ENCODE data around the gene PTGIS.

PTGIS gene

DNA sequence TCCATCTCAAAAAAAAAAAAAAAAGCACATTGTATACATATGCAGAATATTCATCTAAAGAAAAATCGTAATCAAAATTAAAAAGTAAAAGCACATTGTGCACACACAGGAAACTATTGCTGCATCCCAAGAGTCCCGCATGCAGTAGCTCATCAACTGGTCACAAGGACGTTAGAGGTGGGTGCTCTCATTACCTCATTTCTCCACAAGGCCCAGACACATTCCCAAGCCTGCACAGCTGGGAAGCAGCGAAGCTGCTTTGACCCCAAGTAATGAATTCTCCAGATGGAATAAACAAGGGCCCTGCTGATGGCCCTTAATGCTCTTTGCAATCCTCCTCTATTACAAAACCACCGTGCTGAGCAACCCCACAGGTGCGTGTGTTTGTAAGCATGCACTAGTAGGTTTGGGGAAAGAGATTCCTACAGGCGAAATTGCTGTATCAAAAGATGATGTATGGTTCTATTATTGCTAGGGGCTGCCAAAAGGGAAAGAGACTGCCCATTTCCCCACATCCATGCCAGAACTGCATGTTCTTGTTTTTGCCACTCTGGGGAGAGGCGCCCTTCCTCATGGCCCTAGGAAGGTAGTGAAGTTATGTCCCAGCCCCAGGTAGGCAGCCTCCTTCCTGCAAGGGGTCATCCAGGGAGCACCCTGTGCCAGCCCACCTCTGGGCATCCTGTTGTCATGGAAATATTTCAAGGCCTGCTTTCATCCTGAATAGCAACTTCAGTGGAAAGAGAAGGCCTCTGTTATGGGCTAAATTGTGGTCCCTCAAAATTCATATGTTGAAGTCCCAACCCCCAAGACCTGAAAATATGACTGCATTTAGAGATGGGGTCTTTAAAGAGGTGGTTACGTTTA is 34.6 kb upstream of the PTGIS start:
- Mint-ChIP-seq H3K27me3 (no peaks in the 10 kb centered on the region), H3K4me1 (ENCODE audit: low read depth) (peaks cover 32% of the 10 kb centered on the region), H3K4me3 (no peak overlapping the region), H3K27ac (no peak overlapping the region), H3K36me3 (ENCODE audit: low read depth) (peaks cover 12% of the 10 kb centered on the region), H3K9me3 (no peaks in the 10 kb centered on the region)

DNA sequence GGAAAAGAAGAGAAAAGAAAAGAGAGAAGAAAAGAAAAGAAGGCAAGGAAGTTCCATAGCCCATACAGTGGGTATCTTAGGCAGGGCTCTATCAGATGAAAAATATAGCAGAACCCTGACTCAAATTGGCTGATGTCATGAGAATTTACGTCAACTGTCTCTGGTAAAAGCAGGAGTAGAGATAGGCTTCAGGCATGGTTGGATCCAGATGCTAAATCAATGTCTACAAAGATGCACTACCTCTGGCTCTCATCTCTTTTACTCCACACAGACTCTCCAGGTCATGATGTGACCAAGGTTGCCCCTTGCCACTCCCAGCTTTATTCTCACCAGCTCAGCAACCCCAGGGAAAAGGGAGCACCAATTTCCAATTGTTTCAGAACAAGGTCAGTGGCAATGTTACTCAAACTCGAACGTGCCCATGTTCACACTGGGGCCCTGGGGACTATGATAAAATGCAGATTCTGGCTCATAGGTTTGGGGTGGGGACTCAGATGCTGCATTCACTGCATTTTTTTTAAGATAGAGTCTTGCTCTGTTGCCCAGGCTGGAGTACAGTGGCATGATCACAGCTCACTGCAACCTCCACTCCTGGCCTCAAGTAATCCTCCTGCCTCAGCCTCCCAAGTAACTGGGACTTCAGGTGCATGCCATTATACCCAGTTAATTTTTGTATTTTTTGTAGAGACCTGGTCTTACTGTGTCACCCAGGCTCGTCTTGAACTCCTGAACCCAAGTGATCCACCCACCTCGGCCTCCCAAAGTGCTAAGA is 33.4 kb upstream of the PTGIS start:
- peaks cover 19% of the 10 kb centered on the region for H3K36me3 Mint-ChIP-seq (ENCODE audit: low read depth)
- no peak overlapping the region for H3K4me3 Mint-ChIP-seq
- H3K9me3 Mint-ChIP-seq, result no peaks in the 10 kb centered on the region
- H3K27ac Mint-ChIP-seq, result no peak overlapping the region
- peaks cover 32% of the 10 kb centered on the region for H3K4me1 Mint-ChIP-seq (ENCODE audit: low read depth)
- H3K27me3 Mint-ChIP-seq, result no peaks in the 10 kb centered on the region

DNA sequence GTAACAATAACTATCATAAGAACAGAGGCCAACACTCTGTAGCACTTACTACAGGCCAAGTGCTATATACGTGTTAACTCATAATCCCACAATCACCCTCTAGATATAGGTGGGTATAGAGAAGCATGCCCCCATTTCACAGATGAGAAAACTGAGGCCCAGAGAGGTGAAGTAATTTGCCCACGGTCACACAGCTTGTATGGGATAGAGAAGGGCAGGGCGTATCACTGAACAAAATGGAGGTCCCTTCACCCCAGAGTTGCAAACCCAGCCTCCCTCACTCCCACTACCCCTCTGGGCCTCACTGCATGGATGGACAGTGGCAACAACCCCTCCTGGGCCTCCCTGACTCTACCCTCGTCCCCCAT is 31.8 kb upstream of the PTGIS start:
- Mint-ChIP-seq H3K4me3 (no peak overlapping the region), H3K36me3 (ENCODE audit: low read depth) (peaks cover 30% of the 10 kb centered on the region), H3K27ac (peak overlapping the region; percentile 13), H3K27me3 (no peaks in the 10 kb centered on the region), H3K4me1 (ENCODE audit: low read depth) (peaks cover 44% of the 10 kb centered on the region), H3K9me3 (no peaks in the 10 kb centered on the region)

DNA sequence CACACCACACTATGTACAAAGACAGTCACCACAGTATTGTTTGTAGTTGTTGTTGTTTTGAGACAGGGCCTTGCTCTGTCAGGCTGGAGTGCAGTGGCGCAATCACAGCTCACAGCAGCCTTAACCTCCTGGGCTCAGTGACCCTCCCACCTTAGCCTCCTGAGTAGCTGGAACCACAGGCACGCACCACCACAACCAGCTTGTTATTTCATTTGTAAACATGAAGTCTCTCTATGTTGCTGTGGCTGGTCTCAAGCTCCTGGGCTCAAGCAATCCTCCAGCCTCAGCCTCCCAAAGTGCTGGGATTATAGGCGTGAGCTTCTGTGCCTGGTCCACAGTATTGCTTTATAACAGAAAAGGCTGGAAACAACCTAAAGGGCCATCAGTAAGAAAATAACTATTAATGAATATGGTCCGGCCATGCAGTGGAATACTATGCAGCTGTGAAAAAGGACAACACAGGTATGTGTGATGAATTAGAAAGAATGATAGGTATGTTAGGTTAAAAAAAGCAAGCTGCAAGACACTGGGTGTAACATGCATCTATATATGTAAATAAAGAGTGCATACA is 30.0 kb upstream of the PTGIS start:
- H3K36me3 Mint-ChIP-seq (ENCODE audit: low read depth), result peaks cover 30% of the 10 kb centered on the region
- no peaks in the 10 kb centered on the region for H3K9me3 Mint-ChIP-seq
- H3K4me1 Mint-ChIP-seq (ENCODE audit: low read depth), result peaks cover 58% of the 10 kb centered on the region
- H3K4me3 Mint-ChIP-seq, result no peak overlapping the region
- no peaks in the 10 kb centered on the region for H3K27me3 Mint-ChIP-seq
- H3K27ac Mint-ChIP-seq, result peak overlapping the region; percentile 99

DNA sequence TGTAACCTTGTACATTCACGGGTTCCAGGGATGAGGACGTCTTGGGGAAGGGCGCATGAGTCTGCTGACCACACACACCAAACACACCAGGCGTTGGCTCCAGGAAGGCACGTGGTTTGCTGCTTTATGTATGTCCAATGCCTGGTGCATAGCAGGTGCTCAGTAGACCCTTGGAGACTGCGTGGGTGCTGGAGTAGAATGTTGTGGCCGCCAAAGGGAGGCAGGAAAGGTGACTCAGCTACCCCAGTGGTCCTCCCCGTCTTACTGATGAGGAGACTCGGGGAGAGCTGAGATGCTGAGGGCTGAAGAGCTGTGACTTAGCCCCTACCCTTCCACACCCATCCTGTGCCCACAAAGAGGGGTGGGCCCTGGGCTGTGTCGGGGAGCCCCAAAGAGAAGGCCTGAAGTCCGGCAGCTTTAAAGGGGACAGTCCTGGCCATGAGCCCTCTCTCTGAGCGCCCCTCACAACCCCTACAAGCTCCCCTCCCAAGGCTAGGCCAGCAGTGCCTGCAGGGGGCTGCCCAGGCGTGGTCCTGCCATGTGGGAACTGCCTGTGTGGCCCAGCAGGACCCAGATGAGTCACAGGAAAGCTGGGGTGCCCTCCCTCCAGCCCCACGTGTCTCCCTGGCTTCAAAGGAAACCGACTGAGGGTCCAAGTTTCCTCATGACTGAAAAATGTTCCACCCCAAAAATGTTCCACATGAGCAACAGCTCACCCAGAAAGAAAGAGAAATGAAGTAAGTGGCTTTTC is 28.0 kb upstream of the PTGIS start:
- no peaks in the 10 kb centered on the region for H3K27me3 Mint-ChIP-seq
- H3K4me3 Mint-ChIP-seq, result peak overlapping the region; percentile 81
- H3K27ac Mint-ChIP-seq, result peak overlapping the region; percentile 99
- H3K4me1 Mint-ChIP-seq (ENCODE audit: low read depth), result peaks cover 71% of the 10 kb centered on the region
- H3K9me3 Mint-ChIP-seq, result peaks cover 5% of the 10 kb centered on the region
- peaks cover 34% of the 10 kb centered on the region for H3K36me3 Mint-ChIP-seq (ENCODE audit: low read depth)

DNA sequence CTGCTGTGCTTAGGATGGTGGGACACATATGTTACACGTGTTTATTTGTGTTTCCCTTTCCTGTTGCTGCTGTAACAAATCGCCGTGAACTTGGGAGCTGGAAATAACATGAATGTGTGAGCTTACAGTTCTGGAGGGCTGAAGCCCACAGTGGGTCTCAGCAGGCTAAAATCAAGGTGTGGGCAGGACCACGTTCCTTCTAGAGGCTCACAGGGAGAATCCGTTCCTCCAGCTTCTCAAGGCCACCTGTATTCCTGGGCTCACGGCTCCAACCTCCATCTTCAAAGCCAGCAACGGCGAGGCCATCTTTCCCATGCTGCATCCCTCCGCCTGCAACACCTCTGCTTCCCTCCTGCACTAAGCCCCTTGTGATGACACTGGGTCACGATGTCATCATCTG is 27.4 kb upstream of the PTGIS start:
- Mint-ChIP-seq H3K4me3 (peak overlapping the region; percentile 81), H3K27me3 (no peaks in the 10 kb centered on the region), H3K4me1 (ENCODE audit: low read depth) (peaks cover 77% of the 10 kb centered on the region), H3K36me3 (ENCODE audit: low read depth) (peaks cover 36% of the 10 kb centered on the region), H3K9me3 (peaks cover 7% of the 10 kb centered on the region), H3K27ac (peak overlapping the region; percentile 99)

DNA sequence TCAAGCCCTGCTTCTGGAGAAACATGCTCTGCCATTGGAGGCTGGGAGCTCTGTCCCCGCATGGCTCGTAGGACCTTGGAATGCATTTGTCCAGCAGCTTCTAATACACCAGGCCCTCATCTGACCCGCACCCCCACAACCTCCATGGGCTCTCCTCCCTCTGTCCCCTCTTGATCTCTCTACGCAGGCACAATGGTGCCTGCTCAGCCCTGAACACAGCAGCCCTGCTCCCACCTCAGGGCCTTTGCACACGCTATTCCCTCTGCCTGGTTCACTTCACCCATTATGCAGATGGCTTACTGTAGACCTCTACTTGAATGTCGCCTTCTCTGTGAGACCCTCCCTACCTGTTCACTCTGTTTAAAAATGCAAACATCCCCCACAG is 27.0 kb upstream of the PTGIS start:
- H3K27ac Mint-ChIP-seq, result peak overlapping the region; percentile 99
- H3K27me3 Mint-ChIP-seq, result no peaks in the 10 kb centered on the region
- peaks cover 81% of the 10 kb centered on the region for H3K4me1 Mint-ChIP-seq (ENCODE audit: low read depth)
- H3K9me3 Mint-ChIP-seq, result peaks cover 11% of the 10 kb centered on the region
- peaks cover 40% of the 10 kb centered on the region for H3K36me3 Mint-ChIP-seq (ENCODE audit: low read depth)
- peak overlapping the region; percentile 81 for H3K4me3 Mint-ChIP-seq

DNA sequence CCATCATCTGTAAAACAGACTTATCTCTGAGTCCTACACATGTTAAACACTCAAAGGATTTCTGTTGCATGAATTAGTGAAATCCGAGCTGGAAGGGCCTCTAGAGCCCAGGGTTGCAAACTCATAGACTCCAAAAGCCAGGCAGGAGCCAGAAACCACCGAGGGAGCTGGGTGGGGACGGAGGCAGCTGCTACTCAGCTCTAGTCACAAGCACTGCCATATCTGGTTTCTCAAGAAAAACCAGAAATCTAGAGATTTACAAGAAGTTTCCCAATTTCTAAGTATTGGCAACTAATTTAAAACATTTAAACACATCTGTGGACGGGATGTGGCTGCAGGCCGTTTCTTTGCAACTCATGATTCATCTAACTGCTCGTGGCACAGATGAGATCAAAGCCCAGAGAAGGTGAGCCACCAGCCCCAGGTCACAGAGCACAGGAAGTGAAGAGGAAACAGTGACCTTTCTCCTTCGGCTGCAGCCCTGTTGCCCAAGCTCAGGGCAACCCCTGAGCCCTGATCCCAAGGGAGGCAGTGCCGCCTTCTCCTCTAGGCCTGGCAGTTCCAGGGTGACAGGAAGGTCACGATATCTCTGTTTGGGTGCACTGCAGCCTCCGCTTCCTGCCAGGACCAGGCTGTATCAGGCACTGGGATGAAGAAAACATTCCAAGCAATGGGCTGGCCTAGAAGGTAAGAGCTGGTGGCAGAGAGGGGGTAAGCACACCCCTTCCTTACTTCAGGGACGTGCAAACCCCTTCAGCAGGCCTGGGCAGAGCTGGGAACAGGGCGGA is 26.4 kb upstream of the PTGIS start:
- Mint-ChIP-seq H3K27me3 (no peaks in the 10 kb centered on the region), H3K9me3 (peaks cover 14% of the 10 kb centered on the region), H3K4me3 (peak overlapping the region; percentile 81), H3K27ac (peak overlapping the region; percentile 99), H3K4me1 (ENCODE audit: low read depth) (peaks cover 87% of the 10 kb centered on the region), H3K36me3 (ENCODE audit: low read depth) (peaks cover 43% of the 10 kb centered on the region)

DNA sequence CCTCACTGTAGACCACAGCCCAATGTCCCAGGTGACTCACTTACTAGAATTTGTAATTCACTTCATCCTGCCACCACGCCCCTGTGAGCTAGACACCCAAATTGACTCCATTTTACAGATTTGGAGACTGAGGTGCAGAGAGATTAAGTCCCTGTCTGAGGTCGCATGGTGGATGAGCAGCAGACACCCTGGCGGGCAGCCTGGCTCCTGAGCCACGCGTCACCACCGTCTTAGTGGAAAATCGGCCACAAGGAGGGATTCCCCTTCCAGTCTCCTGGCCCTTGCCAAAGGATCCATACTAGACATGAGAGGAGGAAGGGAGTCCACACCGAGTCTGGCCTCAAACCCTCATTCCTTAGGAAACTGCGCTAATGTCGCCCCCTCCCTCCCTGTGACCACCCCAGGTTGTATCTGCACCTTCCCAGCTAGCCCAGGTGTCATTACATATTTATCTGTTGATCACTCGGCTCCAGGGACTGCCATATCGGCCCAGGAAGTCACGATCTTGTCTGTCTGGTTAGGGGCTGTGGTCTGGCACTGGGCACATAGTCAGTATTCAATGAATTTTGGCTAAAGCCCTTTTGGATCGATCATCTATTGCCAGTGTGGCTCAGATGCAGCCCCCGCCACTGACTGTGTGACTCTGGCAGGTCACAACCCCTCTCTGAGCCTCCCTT is 25.7 kb upstream of the PTGIS start:
- H3K36me3 Mint-ChIP-seq (ENCODE audit: low read depth), result peaks cover 43% of the 10 kb centered on the region
- H3K27ac Mint-ChIP-seq, result peak overlapping the region; percentile 99
- peak overlapping the region; percentile 81 for H3K4me3 Mint-ChIP-seq

DNA sequence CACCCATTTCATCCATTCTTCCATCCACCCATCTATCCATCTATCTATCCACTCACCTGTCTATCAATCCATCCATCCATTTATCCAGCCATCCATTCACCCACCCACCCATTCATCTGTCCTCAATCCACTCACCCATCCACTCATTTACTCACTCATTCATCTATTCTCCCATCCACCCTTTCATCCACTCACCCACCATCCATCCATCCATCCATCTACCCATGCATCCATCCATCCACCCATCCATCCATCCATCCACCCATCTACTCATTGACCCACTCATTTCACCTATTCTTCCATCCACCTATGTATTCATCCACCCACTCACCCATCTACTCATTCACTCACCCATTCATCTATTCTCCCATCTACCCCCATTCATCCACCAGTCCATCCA is 24.2 kb upstream of the PTGIS start:
- Mint-ChIP-seq H3K9me3 (peaks cover 14% of the 10 kb centered on the region), H3K4me3 (peak overlapping the region; percentile 81), H3K36me3 (ENCODE audit: low read depth) (peaks cover 33% of the 10 kb centered on the region), H3K27me3 (no peaks in the 10 kb centered on the region), H3K4me1 (ENCODE audit: low read depth) (peaks cover 94% of the 10 kb centered on the region), H3K27ac (peak overlapping the region; percentile 99)

More for the DNA sequence above, 25.7 kb upstream of the PTGIS start:
- Mint-ChIP-seq H3K9me3 (peaks cover 14% of the 10 kb centered on the region), H3K4me1 (ENCODE audit: low read depth) (peaks cover 94% of the 10 kb centered on the region), H3K27me3 (no peaks in the 10 kb centered on the region)

DNA sequence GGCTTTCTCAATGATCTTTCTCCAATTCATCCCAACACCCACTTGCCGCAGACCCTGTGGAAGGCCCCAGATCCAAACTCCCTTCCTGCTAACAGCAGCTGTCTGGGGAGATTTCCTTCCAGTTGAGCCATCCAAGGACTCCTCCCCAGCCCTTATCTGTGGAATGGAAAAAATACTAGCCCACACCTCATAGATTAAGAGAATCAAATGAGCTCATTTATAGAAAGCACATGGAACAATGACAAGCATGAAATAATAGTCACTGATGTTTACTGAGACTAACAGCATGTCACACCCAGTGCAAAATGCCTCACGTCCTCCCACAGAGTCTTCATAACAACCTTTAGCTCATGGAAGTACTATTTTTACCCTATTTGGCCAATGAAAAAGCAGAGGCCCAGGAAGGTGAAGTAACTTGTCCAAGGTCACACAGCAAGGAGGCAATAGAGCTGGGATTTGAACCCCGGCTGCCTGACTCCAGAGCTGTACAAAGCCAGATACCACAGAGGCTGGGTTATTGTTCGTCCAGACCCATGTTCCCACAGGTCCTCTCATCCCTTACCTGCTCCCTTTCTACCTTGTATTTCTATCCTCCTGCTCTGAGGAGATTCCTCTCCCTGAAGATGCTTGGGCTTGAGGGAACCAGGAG is 23.4 kb upstream of the PTGIS start:
- peak overlapping the region; percentile 81 for H3K4me3 Mint-ChIP-seq
- H3K36me3 Mint-ChIP-seq (ENCODE audit: low read depth), result peaks cover 30% of the 10 kb centered on the region
- peak overlapping the region; percentile 99 for H3K27ac Mint-ChIP-seq
- peaks cover 89% of the 10 kb centered on the region for H3K4me1 Mint-ChIP-seq (ENCODE audit: low read depth)
- H3K9me3 Mint-ChIP-seq, result peaks cover 14% of the 10 kb centered on the region
- no peaks in the 10 kb centered on the region for H3K27me3 Mint-ChIP-seq

DNA sequence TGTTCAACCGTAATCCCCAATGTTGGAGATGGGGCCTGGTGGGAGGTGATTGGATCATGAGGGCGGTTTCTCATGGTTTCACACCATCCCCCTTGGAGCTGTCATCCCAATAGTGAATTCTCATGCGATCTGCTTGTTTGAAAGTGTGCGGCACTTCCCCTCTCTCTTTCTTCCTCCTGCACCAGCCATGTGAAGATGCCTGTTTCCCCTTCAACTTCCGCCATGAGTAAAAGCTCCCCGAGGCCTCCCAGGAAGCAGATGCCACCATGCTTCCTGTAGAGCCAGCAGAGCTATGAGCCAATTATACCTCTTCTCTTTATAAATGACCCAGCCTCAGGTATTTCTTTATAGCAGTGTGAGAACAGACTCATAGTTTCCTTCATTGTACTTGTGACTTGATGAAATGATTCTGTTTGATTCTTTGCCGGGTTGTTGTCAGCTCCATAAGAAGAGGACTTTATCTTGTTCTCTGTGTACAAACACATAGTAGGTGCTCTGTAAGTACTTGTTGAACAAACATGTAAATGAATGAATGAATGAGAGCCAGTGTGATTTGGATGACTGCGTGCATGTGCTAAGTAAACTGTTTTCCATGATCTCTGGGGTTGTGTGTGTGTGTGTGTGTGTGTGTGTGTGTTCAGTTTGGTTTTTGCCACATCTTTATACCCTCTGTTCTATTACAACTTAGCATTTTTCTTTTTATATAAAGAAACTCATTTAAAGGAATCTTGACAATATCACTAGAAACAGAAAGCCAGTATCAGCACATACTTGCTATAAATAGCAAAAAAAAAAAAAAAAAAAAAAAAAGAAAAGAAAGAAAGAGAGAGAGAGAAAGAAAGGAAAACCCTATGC is 22.5 kb upstream of the PTGIS start:
- H3K4me3 Mint-ChIP-seq, result peak overlapping the region; percentile 81
- peaks cover 25% of the 10 kb centered on the region for H3K36me3 Mint-ChIP-seq (ENCODE audit: low read depth)
- H3K27me3 Mint-ChIP-seq, result no peaks in the 10 kb centered on the region
- H3K27ac Mint-ChIP-seq, result peak overlapping the region; percentile 99
- H3K4me1 Mint-ChIP-seq (ENCODE audit: low read depth), result peaks cover 83% of the 10 kb centered on the region
- H3K9me3 Mint-ChIP-seq, result peaks cover 14% of the 10 kb centered on the region
